ENCODE measurements around the gene MGMT.

MGMT gene

GRCh38 chr10:129754211-129755050, 287.4 kb downstream of the MGMT start:
- DNase-seq = no peak

GRCh38 chr10:129755158-129755591, 288.1 kb downstream of the MGMT start:
- no peak overlapping the region for H3K9ac ChIP-seq (ENCODE audit: low read length)

More at GRCh38 chr10:129754211-129755050, 287.4 kb downstream of the MGMT start:
- H2AFZ ChIP-seq (ENCODE audit: low read length) = no peak overlapping the region
- H3K4me3 ChIP-seq (ENCODE audit: low read length) = no peak overlapping the region
- no peak overlapping the region for H3K27ac ChIP-seq (ENCODE audit: low read length)
- H3K4me1 ChIP-seq (ENCODE audit: low read length) = no peaks in the 10 kb centered on the region
- no peaks in the 10 kb centered on the region for H3K9me2 ChIP-seq (replicated peaks; ENCODE audit: insufficient read depth, low read length)
- no peaks in the 10 kb centered on the region for H3K79me2 ChIP-seq (ENCODE audit: low read length)
- H3K4me2 ChIP-seq (ENCODE audit: low read depth, low read length) = no peak overlapping the region
- TF ChIP-seq CTCF (IDR thresholded peaks at IDR 0.05; ENCODE audit: low read length) (no peak), EZH2phosphoT487 (IDR thresholded peaks at IDR 0.05; ENCODE audit: low read length) (no peak), EZH2 (optimal IDR thresholded peaks at IDR 0.05; ENCODE audit: low read depth, low read length) (no peak)
- no peaks in the 10 kb centered on the region for H3K9me3 ChIP-seq (replicated peaks; ENCODE audit: insufficient read depth, low read length)
- H3K36me3 ChIP-seq (replicated peaks; ENCODE audit: insufficient read depth, low read length) = no peaks in the 10 kb centered on the region
- H4K20me1 ChIP-seq (ENCODE audit: insufficient read depth, low read length) = no peaks in the 10 kb centered on the region
- H3K27me3 ChIP-seq (replicated peaks; ENCODE audit: insufficient read depth, low read length) = no peaks in the 10 kb centered on the region
- H3K9ac ChIP-seq (ENCODE audit: low read length) = no peak overlapping the region
- H3F3A ChIP-seq (ENCODE audit: insufficient read depth, low read length) = no peaks in the 10 kb centered on the region

GRCh38 chr10:129755621-129756020, 288.6 kb downstream of the MGMT start:
- no peak overlapping the region for H3K9ac ChIP-seq (ENCODE audit: low read length)
- no peak overlapping the region for H3K4me2 ChIP-seq (ENCODE audit: low read depth, low read length)
- H3K4me3 ChIP-seq (ENCODE audit: low read length) = no peak overlapping the region
- no peaks in the 10 kb centered on the region for H4K20me1 ChIP-seq (ENCODE audit: insufficient read depth, low read length)
- no peaks in the 10 kb centered on the region for H3K36me3 ChIP-seq (replicated peaks; ENCODE audit: insufficient read depth, low read length)
- H3K4me1 ChIP-seq (ENCODE audit: low read length) = no peaks in the 10 kb centered on the region
- DNase-seq = no peak
- H3K27me3 ChIP-seq (replicated peaks; ENCODE audit: insufficient read depth, low read length) = no peaks in the 10 kb centered on the region
- no peak overlapping the region for H3K27ac ChIP-seq (ENCODE audit: low read length)
- TF ChIP-seq EZH2phosphoT487 (IDR thresholded peaks at IDR 0.05; ENCODE audit: low read length) (no peak), CTCF (IDR thresholded peaks at IDR 0.05; ENCODE audit: low read length) (no peak), EZH2 (optimal IDR thresholded peaks at IDR 0.05; ENCODE audit: low read depth, low read length) (no peak)
- no peaks in the 10 kb centered on the region for H3K9me2 ChIP-seq (replicated peaks; ENCODE audit: insufficient read depth, low read length)
- H3F3A ChIP-seq (ENCODE audit: insufficient read depth, low read length) = no peaks in the 10 kb centered on the region
- H3K9me3 ChIP-seq (replicated peaks; ENCODE audit: insufficient read depth, low read length) = no peaks in the 10 kb centered on the region
- no peaks in the 10 kb centered on the region for H3K79me2 ChIP-seq (ENCODE audit: low read length)
- no peak overlapping the region for H2AFZ ChIP-seq (ENCODE audit: low read length)

More at GRCh38 chr10:129755158-129755591, 288.1 kb downstream of the MGMT start:
- Histone ChIP-seq H3K9me2 (replicated peaks; ENCODE audit: insufficient read depth, low read length) (no peaks in the 10 kb centered on the region), H3F3A (ENCODE audit: insufficient read depth, low read length) (no peaks in the 10 kb centered on the region), H3K27me3 (replicated peaks; ENCODE audit: insufficient read depth, low read length) (no peaks in the 10 kb centered on the region), H3K9me3 (replicated peaks; ENCODE audit: insufficient read depth, low read length) (no peaks in the 10 kb centered on the region), H3K27ac (ENCODE audit: low read length) (no peak overlapping the region), H3K4me3 (ENCODE audit: low read length) (no peak overlapping the region), H3K4me2 (ENCODE audit: low read depth, low read length) (no peak overlapping the region), H2AFZ (ENCODE audit: low read length) (no peak overlapping the region), H4K20me1 (ENCODE audit: insufficient read depth, low read length) (no peaks in the 10 kb centered on the region), H3K4me1 (ENCODE audit: low read length) (no peaks in the 10 kb centered on the region), H3K36me3 (replicated peaks; ENCODE audit: insufficient read depth, low read length) (no peaks in the 10 kb centered on the region), H3K79me2 (ENCODE audit: low read length) (no peaks in the 10 kb centered on the region)
- no peak for DNase-seq
- TF ChIP-seq EZH2phosphoT487 (IDR thresholded peaks at IDR 0.05; ENCODE audit: low read length) = no peak
- no peak for TF ChIP-seq CTCF (IDR thresholded peaks at IDR 0.05; ENCODE audit: low read length)
- no peak for TF ChIP-seq EZH2 (optimal IDR thresholded peaks at IDR 0.05; ENCODE audit: low read depth, low read length)
